Smooth muscle cell (in vitro differentiated cells): Measurements from ENCODE around the gene SUMF2. TPM values are rescaled to one million over a fixed set of nuclear protein-coding genes. Genes with fewer than 3 reads are reported as not detected.
"Not testable (repeated sequence)": the region's sequence is repeated elsewhere in the genome, so short reads cannot be mapped to it uniquely, and the experiment has no call there.

Experiments used
- DNase-seq: peaks from one replicate; lab custom pipeline; 2025; ENCODE audit not compliant: unreplicated experiment; lab: John Stamatoyannopoulos, UW
- H2AFZ ChIP-seq: fragments of 200-600 bp; sonication (generic); 2 replicates; pipeline ENCODE4 v1.6.0; 2016; ENCODE audit warnings: antibody characterized with exemption, low read depth, mild to moderate bottlenecking
- H3F3A ChIP-seq: fragments of 200-600 bp; sonication (generic); 2 replicates; pipeline ENCODE4 v1.6.0; 2017; ENCODE audit warnings: antibody characterized with exemption, low read depth
- H3K27ac ChIP-seq: fragments of 200-600 bp; sonication (generic); 2 replicates; pipeline ENCODE4 v1.5.1; 2016; ENCODE audit warnings: low read depth, mild to moderate bottlenecking
- H3K27me3 ChIP-seq: fragments of 200-600 bp; sonication (generic); 2 replicates; pipeline ENCODE4 v1.6.1; 2016; ENCODE audit warnings: low read depth, mild to moderate bottlenecking
- H3K36me3 ChIP-seq: fragments of 200-600 bp; sonication (generic); 2 replicates; pipeline ENCODE4 v1.5.1; 2016; ENCODE audit warnings: low read depth
- H3K4me1 ChIP-seq: fragments of 200-600 bp; sonication (generic); 2 replicates; pipeline ENCODE4 v1.5.1; 2016; ENCODE audit warnings: low read depth
- H3K4me2 ChIP-seq: fragments of 200-600 bp; sonication (generic); 2 replicates; pipeline ENCODE4 v1.6.0; 2016; ENCODE audit warnings: mild to moderate bottlenecking
- H3K4me3 ChIP-seq: fragments of 200-600 bp; sonication (generic); 2 replicates; pipeline ENCODE4 v1.5.1; 2016; ENCODE audit warnings: mild to moderate bottlenecking
- H3K79me2 ChIP-seq: fragments of 200-600 bp; sonication (generic); 2 replicates; pipeline ENCODE4 v1.6.0; 2016; ENCODE audit warnings: low read depth, mild to moderate bottlenecking
- H3K9ac ChIP-seq: fragments of 200-600 bp; sonication (generic); 2 replicates; pipeline ENCODE4 v1.6.0; 2016; ENCODE audit warnings: low read depth
- H3K9me3 ChIP-seq: fragments of 200-600 bp; sonication (generic); replicated peaks from 2 replicates; pipeline ENCODE4 v1.5.1; 2016; ENCODE audit warnings: low read depth
- H4K20me1 ChIP-seq: fragments of 200-600 bp; sonication (generic); 2 replicates; pipeline ENCODE4 v1.6.0; 2016; ENCODE audit warnings: low read depth
- WGBS: methylation state at CpG from one replicate; pipeline ENCODE4 v1.1.7; 2016; ENCODE audit warnings: low lambda C conversion rate; 5-methylcytosine and 5-hydroxymethylcytosine counted together
- polyA plus RNA-seq: library from polyadenylated mRNA; unstranded; fragments of >200 nt; fragmentation: Nextera tagmentation; extraction: Ambion mirVana; gene quantifications from 2 replicates; pipeline ENCODE4 v1.2.1, GENCODE V29; 2016
- total RNA-seq: library from RNA; depleted of rRNA; stranded (reverse); fragments of >200 nt; gene quantifications from 2 replicates; pipeline ENCODE4 v1.2.3, GENCODE V29; 2014
- TF ChIP-seq, protein P1 (sequence below): fragments of 200-600 bp; sonication (generic); IDR thresholded peaks from 2 replicates; pipeline ENCODE4 v1.5.1; 2017; ENCODE audit warnings: borderline replicate concordance, mild to moderate bottlenecking, antibody characterized with exemption; ENCODE audit not compliant: insufficient read depth, poor library complexity, severe bottlenecking

Gene SUMF2
- 62.2 and 87.2 TPM in 2 replicates for total RNA-seq
- polyA plus RNA-seq: 121 and 123 TPM in 2 replicates

DNA sequence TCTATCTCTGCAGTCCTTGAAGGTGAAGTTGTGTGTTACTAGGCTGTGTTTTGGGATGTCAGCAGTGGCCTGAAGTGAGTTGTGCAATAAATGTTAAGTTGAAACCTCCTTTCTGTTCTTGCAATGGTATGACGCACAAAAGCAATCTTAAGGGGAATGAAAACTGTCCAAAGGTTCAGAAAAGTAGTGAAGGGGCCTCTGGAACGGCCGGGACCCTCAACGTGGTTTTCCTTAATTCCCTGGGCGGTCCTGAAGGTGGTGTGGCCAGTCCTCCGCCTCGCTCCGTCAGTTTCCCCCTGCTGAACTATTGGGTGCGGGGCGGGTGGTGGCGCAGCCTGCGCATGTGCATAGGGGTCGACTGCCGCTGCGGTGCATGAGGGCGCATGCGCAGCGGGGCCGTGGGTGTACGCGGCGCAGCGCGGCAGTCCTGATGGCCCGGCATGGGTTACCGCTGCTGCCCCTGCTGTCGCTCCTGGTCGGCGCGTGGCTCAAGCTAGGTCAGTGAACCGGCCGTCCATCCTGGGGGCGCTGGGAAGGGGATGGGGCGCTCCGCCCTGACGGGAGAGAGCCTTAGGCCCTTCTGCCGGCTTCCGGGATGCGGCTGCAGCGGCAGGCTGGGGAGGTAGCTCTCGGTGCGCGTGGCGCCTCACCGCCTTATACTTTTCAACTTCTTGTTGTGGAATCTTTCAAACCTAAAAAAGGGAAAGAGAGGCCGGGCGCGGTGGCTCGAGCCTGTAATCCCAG, at the start of gene SUMF2:
Gene SUMF2, plus strand, starts transcription at position 405 of the 744 bp plus-strand sequence. Its CDS starts 26 bp downstream, at position 431.
- H3K4me1 ChIP-seq: peaks cover 21% of the 10 kb centered on the region
- peak; percentile 81 for DNase-seq
- peaks cover 17% of the 10 kb centered on the region for H3K79me2 ChIP-seq
- TF ChIP-seq, protein P1, sequence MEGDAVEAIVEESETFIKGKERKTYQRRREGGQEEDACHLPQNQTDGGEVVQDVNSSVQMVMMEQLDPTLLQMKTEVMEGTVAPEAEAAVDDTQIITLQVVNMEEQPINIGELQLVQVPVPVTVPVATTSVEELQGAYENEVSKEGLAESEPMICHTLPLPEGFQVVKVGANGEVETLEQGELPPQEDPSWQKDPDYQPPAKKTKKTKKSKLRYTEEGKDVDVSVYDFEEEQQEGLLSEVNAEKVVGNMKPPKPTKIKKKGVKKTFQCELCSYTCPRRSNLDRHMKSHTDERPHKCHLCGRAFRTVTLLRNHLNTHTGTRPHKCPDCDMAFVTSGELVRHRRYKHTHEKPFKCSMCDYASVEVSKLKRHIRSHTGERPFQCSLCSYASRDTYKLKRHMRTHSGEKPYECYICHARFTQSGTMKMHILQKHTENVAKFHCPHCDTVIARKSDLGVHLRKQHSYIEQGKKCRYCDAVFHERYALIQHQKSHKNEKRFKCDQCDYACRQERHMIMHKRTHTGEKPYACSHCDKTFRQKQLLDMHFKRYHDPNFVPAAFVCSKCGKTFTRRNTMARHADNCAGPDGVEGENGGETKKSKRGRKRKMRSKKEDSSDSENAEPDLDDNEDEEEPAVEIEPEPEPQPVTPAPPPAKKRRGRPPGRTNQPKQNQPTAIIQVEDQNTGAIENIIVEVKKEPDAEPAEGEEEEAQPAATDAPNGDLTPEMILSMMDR: no peak
- H4K20me1 ChIP-seq: no peaks in the 10 kb centered on the region
- H3K9ac ChIP-seq: peak within 1 kb of the TSS; percentile 52
- peak within 1 kb of the TSS; percentile 72 for H3K4me3 ChIP-seq
- H3K36me3 ChIP-seq: peaks cover 10% of the 10 kb centered on the region
- peak within 1 kb of the TSS; percentile 67 for H3K27ac ChIP-seq
- H3K4me2 ChIP-seq: peak within 1 kb of the TSS; percentile 85
- peaks cover 30% of the 10 kb centered on the region for H3F3A ChIP-seq
- under 1% methylated on average over 49 of the region's 49 CpGs for WGBS
- H2AFZ ChIP-seq: peak within 1 kb of the TSS; percentile 58
- no peaks in the 10 kb centered on the region for H3K27me3 ChIP-seq
- no peaks in the 10 kb centered on the region for H3K9me3 ChIP-seq

DNA sequence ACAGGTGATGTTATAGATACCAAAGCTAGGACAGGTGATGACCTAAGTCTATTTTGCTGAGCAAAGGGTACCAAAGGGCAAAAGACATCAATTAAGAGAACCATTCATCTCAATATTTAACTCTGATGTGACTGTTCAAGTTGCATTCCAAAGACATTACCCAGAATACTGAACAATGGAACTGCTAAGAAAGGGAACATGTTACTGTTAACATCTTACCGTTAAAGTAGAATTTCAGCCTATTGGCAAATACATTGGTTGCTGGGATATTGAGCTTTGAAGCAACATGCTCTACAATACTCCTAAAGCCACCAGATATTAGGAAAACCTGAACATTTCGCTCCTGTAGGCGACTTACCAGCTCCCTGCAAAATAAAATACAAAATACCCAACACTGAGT, 47.1 kb upstream of the SUMF2 start:
- H3K79me2 ChIP-seq, H3K4me2 ChIP-seq, H2AFZ ChIP-seq, H3K27ac ChIP-seq, H3K36me3 ChIP-seq, H3F3A ChIP-seq, H3K4me3 ChIP-seq, H3K9me3 ChIP-seq, DNase-seq, H3K27me3 ChIP-seq, H3K4me1 ChIP-seq, H4K20me1 ChIP-seq, H3K9ac ChIP-seq: not testable (repeated sequence)
- WGBS: 100% methylated on average over 3 of the region's 3 CpGs

DNA sequence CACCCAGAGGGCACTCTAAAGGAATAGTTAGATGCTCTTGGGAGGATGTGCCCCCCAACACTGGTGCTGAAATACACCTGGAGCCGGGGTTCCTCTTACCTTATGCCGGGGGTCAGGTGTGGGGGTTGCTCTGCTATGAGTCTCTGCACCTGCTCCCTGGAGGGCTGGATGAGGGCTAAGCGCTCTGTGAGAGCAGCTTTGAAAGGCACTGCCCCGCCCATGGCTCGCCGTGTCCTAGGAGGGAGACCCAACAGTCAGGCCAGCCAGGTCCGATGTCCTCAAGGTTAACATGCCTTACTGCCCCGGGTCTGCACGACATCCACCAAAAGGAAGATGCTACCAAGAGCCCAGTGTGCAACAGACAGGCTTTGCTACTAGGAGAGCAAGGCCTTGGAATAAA, 44.6 kb upstream of the SUMF2 start:
- no peak overlapping the region for H3K27ac ChIP-seq
- no peak overlapping the region for H3K4me2 ChIP-seq
- WGBS: 97% methylated on average over 9 of the region's 9 CpGs
- H3F3A ChIP-seq: no peaks in the 10 kb centered on the region
- no peaks in the 10 kb centered on the region for H3K79me2 ChIP-seq
- H2AFZ ChIP-seq: no peak overlapping the region
- H3K9ac ChIP-seq: no peak overlapping the region
- TF ChIP-seq, protein P1: no peak
- H4K20me1 ChIP-seq: no peaks in the 10 kb centered on the region
- H3K9me3 ChIP-seq: no peaks in the 10 kb centered on the region
- no peak for DNase-seq
- H3K4me3 ChIP-seq: no peak overlapping the region
- no peaks in the 10 kb centered on the region for H3K27me3 ChIP-seq
- no peaks in the 10 kb centered on the region for H3K36me3 ChIP-seq
- no peaks in the 10 kb centered on the region for H3K4me1 ChIP-seq

DNA sequence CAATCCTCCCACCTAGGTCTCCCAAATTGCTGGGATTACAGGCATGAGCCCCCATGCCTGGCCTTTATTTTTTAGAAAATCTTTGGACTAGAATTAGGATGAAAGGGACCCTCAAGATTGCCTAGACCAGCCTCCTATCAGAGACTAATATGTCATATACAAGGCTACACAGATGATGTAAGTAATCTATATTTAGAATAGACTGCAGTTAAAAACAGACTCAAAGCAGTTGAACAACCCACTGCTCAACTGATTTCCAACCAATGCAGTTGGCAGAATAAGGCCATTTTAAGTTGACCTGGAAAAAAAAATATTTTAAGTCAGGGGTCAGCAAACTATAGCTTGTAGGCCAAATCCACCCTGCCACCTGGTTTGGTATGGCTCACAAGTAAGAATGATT, 40.6 kb upstream of the SUMF2 start:
- no peak overlapping the region for H3K27ac ChIP-seq
- no peaks in the 10 kb centered on the region for H3K4me1 ChIP-seq
- H3K9me3 ChIP-seq: no peaks in the 10 kb centered on the region
- peaks cover 5% of the 10 kb centered on the region for H3K79me2 ChIP-seq
- no peak overlapping the region for H2AFZ ChIP-seq
- no peak overlapping the region for H3K4me2 ChIP-seq
- DNase-seq: no peak
- no peaks in the 10 kb centered on the region for H4K20me1 ChIP-seq
- no peaks in the 10 kb centered on the region for H3K36me3 ChIP-seq
- TF ChIP-seq, protein P1: no peak
- no peaks in the 10 kb centered on the region for H3F3A ChIP-seq
- H3K27me3 ChIP-seq: no peaks in the 10 kb centered on the region
- H3K9ac ChIP-seq: no peak overlapping the region
- H3K4me3 ChIP-seq: no peak overlapping the region
